Endodermal cell (in vitro differentiated cells): ENCODE measurements around the gene AKAP6. TPM values are rescaled to one million over a fixed set of nuclear protein-coding genes. Genes with fewer than 3 reads are reported as not detected.
A peak's percentile ranks its signal among the peaks of the same experiment; 100 is the strongest.

Experiments used
- DNase-seq: peaks from one replicate; pipeline ENCODE4 v3.0.0-alpha.2; 2017
- H3K27ac ChIP-seq: 2 replicates; pipeline ENCODE4 v1.5.1; 2013; ENCODE audit warnings: mild to moderate bottlenecking, low read depth, low read length, moderate library complexity
- H3K27me3 ChIP-seq: 2 replicates; pipeline ENCODE4 v1.6.1; 2013; ENCODE audit warnings: mild to moderate bottlenecking, low read length, moderate library complexity; ENCODE audit not compliant: insufficient read depth, control insufficient read depth, poor library complexity, severe bottlenecking
- H3K36me3 ChIP-seq: 2 replicates; pipeline ENCODE4 v1.7.0; 2013; ENCODE audit warnings: mild to moderate bottlenecking, low read length, moderate library complexity; ENCODE audit not compliant: control insufficient read depth, insufficient read depth
- H3K4me1 ChIP-seq: one replicate; pipeline ENCODE4 v1.7.0; 2013; ENCODE audit warnings: low read length; ENCODE audit not compliant: control insufficient read depth, insufficient read depth
- H3K4me3 ChIP-seq: 2 replicates; pipeline ENCODE4 v1.5.1; 2013; ENCODE audit warnings: mild to moderate bottlenecking, low read length, moderate library complexity
- H3K9ac ChIP-seq: 2 replicates; pipeline ENCODE4 v1.6.1; 2013; ENCODE audit warnings: mild to moderate bottlenecking, low read length, moderate library complexity; ENCODE audit not compliant: poor library complexity, severe bottlenecking; ENCODE audit errors: extremely low read depth
- H3K9me3 ChIP-seq: 2 replicates; pipeline ENCODE4 v1.6.1; 2013; ENCODE audit warnings: mild to moderate bottlenecking, low read length, moderate library complexity; ENCODE audit not compliant: control insufficient read depth
- H3K27ac Mint-ChIP-seq: 2 replicates; pipeline ENCODE4 v1.8.0; 2020; ENCODE audit warnings: mixed read lengths
- H3K27me3 Mint-ChIP-seq: 2 replicates; pipeline ENCODE4 v1.8.0; 2021; ENCODE audit warnings: mild to moderate bottlenecking, mixed read lengths; ENCODE audit not compliant: insufficient read depth
- H3K36me3 Mint-ChIP-seq: 2 replicates; pipeline ENCODE4 v1.8.0; 2020; ENCODE audit warnings: low read depth, mixed read lengths
- H3K4me1 Mint-ChIP-seq: 2 replicates; pipeline ENCODE4 v1.8.0; 2020; ENCODE audit warnings: mixed read lengths
- H3K4me3 Mint-ChIP-seq: 2 replicates; pipeline ENCODE4 v1.8.0; 2020; ENCODE audit warnings: mild to moderate bottlenecking, moderate library complexity, mixed read lengths
- H3K9me3 Mint-ChIP-seq: 2 replicates; pipeline ENCODE4 v1.8.0; 2020; ENCODE audit warnings: mild to moderate bottlenecking, mixed read lengths
- CTCF ChIP-seq: fragments of 200-600 bp; sonication (generic); conservative IDR thresholded peaks from 2 replicates; pipeline ENCODE4 v1.5.0; 2021; ENCODE audit warnings: antibody characterized with exemption, mild to moderate bottlenecking
- WGBS, 2 experiments: methylation state at CpG; one replicate each; pipeline versions ENCODE4 v1.1.5 to v1.1.7; 2013; ENCODE audit warnings: missing lambda C conversion rate in 2 of 2, mixed read lengths in 1 of 2; ENCODE audit not compliant: insufficient coverage in 1 of 2, insufficient read length in 1 of 2; 5-methylcytosine and 5-hydroxymethylcytosine counted together
- total RNA-seq, 2 donors: library from RNA; stranded (reverse); fragmentation: NEBNext Ultra II Directional in 1 of 2; extraction: Animal tissue kit (Norgen Biotek cat#: 25700) in 1 of 2; gene quantifications; 2 replicates in 1 of 2; 3 replicates in 1 of 2; pipeline ENCODE4 v1.2.1, GENCODE V29; 2021

Gene AKAP6
- total RNA-seq, 2 donors from 2014 or later, result 4.3 to 5.0 TPM

DNA sequence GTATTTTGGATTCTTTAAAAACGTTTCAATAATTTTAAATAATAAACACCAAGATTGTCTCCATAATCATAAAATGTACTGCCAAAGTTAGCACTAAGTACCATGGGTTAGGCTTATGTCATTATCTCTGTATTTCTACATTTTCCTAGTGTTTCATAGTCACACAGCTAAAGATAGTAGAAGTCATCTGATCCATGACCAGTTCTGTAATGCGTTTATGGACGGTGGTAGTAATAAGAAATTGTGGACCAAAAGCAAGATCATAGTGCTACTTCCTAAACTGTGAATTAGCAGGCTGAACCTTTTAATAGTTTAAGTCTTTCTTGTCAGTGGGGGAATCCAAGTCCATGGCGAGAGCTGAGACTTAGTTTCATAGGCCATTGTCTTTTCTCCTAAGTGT lies 142.1 kb downstream of the AKAP6 start:
- no peaks in the 10 kb centered on the region for H3K36me3 ChIP-seq
- no peaks in the 10 kb centered on the region for H3K9me3 Mint-ChIP-seq
- WGBS, 2 experiments, result 93 to 100% methylated on average over 4 of the region's 4 CpGs
- H3K27me3 ChIP-seq, result no peaks in the 10 kb centered on the region
- H3K36me3 Mint-ChIP-seq, result no peaks in the 10 kb centered on the region
- DNase-seq, result no peak
- no peak overlapping the region for H3K9ac ChIP-seq
- no peaks in the 10 kb centered on the region for H3K27me3 Mint-ChIP-seq
- no peak overlapping the region for H3K4me3 Mint-ChIP-seq
- H3K9me3 ChIP-seq, result no peaks in the 10 kb centered on the region
- TF ChIP-seq CTCF, result no peak
- H3K27ac Mint-ChIP-seq, result no peak overlapping the region
- H3K4me1 ChIP-seq, result no peaks in the 10 kb centered on the region
- H3K4me1 Mint-ChIP-seq, result no peaks in the 10 kb centered on the region
- no peak overlapping the region for H3K27ac ChIP-seq
- no peak overlapping the region for H3K4me3 ChIP-seq

DNA sequence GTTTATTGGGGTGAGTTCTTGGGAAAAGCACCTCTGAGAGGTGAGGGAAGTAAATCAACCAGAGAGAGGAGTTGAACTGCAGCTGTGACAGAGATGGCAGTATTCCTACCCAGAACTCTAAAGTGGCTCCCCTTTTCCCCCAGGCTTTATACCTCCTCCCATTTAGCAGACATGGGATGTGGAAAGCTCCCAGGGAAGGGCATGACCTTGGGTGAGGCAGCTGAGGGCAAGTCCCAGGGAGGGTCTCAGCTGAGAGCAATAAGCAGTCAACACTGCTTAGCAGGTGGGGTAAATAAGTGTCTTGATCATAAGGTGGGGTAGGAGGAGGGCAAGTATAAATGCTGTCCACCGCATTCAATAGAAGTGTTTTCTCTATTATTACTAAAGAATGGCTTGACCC lies 143.0 kb downstream of the AKAP6 start:
- Histone ChIP-seq H3K36me3 (no peaks in the 10 kb centered on the region), H3K9me3 (no peaks in the 10 kb centered on the region), H3K27me3 (no peaks in the 10 kb centered on the region), H3K9ac (no peak overlapping the region), H3K4me3 (no peak overlapping the region), H3K4me1 (no peaks in the 10 kb centered on the region), H3K27ac (no peak overlapping the region)
- no peak overlapping the region for H3K27ac Mint-ChIP-seq
- H3K27me3 Mint-ChIP-seq, result no peaks in the 10 kb centered on the region
- H3K36me3 Mint-ChIP-seq, result no peaks in the 10 kb centered on the region
- no peak for DNase-seq
- no peaks in the 10 kb centered on the region for H3K4me1 Mint-ChIP-seq
- H3K4me3 Mint-ChIP-seq, result no peak overlapping the region
- TF ChIP-seq CTCF, result no peak
- 88% methylated on average over 1 of the region's 1 CpG; no CpG with 5 or more reads in 1 of the 2 experiments for WGBS, 2 experiments
- no peaks in the 10 kb centered on the region for H3K9me3 Mint-ChIP-seq

DNA sequence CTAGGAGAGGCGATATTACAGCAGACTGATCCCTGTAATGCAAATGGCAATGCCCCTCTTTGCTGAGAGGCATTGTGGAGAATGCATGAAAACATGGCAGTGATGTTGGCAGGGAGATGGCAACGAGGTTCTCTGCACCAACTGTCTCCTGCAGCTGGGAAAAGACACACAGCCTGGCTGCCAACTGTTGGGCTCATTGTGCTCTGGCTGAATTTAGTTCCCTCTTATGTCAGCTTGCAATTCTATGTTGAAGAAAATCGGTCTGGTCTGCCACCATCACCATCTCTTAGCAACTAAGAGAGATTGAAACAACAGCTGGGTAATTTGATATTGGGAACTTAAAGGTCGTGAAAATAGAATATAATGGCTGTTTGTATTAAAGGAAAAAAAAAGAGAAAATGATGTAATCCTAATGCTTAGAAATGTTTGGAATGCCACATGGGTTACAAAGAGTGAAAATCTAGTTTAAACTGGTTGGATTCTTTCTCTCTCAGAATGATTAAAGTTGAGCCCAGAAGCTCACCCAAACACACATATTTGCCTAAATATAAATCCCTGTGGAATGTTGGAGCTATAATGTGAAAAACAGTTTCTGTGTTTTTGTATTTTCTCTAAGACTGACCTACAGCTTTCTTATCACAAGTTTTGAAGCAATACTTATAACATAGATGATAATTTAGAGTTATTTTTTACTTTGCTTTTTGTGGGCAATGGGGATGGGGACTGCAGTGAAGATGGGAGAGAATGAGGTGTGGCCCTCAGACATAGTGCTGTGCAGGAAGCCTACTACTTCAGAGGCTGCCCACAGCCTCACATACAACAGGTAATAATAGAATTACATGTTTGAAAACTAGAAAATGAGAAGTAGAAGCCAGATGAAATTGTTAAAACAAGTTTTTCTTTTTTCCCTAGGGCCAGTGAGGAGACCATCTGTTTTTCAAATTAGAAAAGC lies 143.7 kb downstream of the AKAP6 start:
- no peaks in the 10 kb centered on the region for H3K4me1 ChIP-seq
- no peak overlapping the region for H3K9ac ChIP-seq
- no peaks in the 10 kb centered on the region for H3K36me3 ChIP-seq
- no peak for TF ChIP-seq CTCF
- WGBS, 2 experiments, result 79 to 97% methylated on average over 4 of the region's 4 CpGs
- Mint-ChIP-seq H3K27me3 (no peaks in the 10 kb centered on the region), H3K4me1 (no peaks in the 10 kb centered on the region), H3K36me3 (no peaks in the 10 kb centered on the region), H3K4me3 (no peak overlapping the region), H3K27ac (no peak overlapping the region), H3K9me3 (no peaks in the 10 kb centered on the region)
- DNase-seq, result peak; percentile 49
- no peaks in the 10 kb centered on the region for H3K9me3 ChIP-seq
- H3K27ac ChIP-seq, result peak overlapping the region; percentile 56
- H3K27me3 ChIP-seq, result no peaks in the 10 kb centered on the region
- no peak overlapping the region for H3K4me3 ChIP-seq
